ENCODE data around the gene KCNS1.
"Not testable (repeated sequence)": the region's sequence is repeated elsewhere in the genome, so short reads cannot be mapped to it uniquely, and the experiment has no call there.

KCNS1 gene

GRCh38 chr20:45077559-45077958, 23.4 kb downstream of the KCNS1 start:
- DNase-seq: no peak
- Mint-ChIP-seq H3K9me3 (peaks cover 9% of the 10 kb centered on the region), H3K4me3 (no peak overlapping the region), H3K27ac (peak overlapping the region; percentile 42), H3K4me1 (ENCODE audit: low read depth) (peaks cover 10% of the 10 kb centered on the region), H3K36me3 (ENCODE audit: low read depth) (peaks cover 98% of the 10 kb centered on the region), H3K27me3 (no peaks in the 10 kb centered on the region)

DNA sequence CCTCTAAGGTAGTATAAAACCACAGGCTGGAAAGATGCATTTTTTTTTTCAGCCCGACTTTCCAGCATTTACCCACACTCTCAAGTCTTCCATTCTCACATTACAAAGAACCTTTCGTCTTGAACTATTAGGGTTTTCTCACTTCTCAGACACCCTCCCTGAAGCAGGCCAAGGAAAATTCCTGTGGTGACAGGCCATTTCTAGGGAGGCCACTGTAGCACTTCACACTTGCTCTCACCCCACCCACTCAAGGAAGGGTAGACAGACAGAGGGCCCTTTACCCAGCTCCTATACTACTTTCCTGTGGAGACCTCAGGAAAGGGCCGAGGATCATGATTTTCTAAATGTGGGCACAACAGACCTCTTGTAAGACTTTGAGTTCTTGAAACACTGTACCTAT, 27.7 kb downstream of the KCNS1 start:
- no peaks in the 10 kb centered on the region for H3K27me3 Mint-ChIP-seq
- DNase-seq: no peak
- no peaks in the 10 kb centered on the region for H3K9me3 Mint-ChIP-seq
- peak overlapping the region; percentile 87 for H3K27ac Mint-ChIP-seq
- no peak overlapping the region for H3K4me3 Mint-ChIP-seq
- peaks cover 92% of the 10 kb centered on the region for H3K36me3 Mint-ChIP-seq (ENCODE audit: low read depth)
- H3K4me1 Mint-ChIP-seq (ENCODE audit: low read depth): peaks cover 44% of the 10 kb centered on the region

GRCh38 chr20:45072066-45072465, 28.9 kb downstream of the KCNS1 start:
- Mint-ChIP-seq H3K27me3 (no peaks in the 10 kb centered on the region), H3K4me1 (ENCODE audit: low read depth) (peaks cover 55% of the 10 kb centered on the region), H3K4me3 (no peak overlapping the region), H3K9me3 (no peaks in the 10 kb centered on the region), H3K36me3 (ENCODE audit: low read depth) (peaks cover 92% of the 10 kb centered on the region), H3K27ac (peak overlapping the region; percentile 79)
- no peak for DNase-seq

DNA sequence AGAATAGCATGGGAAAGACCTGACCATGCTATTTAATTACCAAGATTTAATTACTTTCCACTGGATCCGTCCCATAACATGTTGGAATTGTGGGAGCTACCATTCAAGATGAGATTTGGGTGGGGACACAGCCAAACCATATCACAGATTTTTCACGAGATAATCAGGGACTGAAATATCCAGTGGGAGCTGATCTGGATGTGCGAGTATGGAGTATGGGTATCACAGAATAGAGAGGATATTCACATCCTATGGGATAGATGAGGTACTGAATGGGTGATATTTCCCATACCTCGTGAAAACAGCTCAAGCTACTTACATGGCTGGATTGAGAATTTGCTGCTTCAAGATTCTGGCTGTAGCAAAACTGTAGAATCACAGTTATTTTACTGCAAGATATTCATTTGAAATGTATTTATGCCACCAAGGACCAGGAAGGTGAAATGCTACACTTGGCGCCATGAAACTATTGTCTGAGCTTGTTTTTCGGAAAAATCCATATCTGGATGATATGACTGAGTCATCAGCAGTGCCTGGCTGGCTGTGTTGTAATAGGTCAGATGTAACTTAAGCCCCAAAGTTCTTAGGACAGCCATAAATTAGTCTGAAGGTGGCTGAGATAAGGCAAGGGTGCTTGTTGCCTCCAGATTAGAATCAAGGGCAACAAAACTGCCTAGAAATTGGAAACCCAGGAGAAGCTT, 29.8 kb downstream of the KCNS1 start:
- Mint-ChIP-seq H3K27me3 (no peaks in the 10 kb centered on the region), H3K4me1 (ENCODE audit: low read depth) (peaks cover 64% of the 10 kb centered on the region), H3K36me3 (ENCODE audit: low read depth) (peaks cover 91% of the 10 kb centered on the region), H3K27ac (peak overlapping the region; percentile 73), H3K9me3 (no peaks in the 10 kb centered on the region), H3K4me3 (no peak overlapping the region)
- no peak for DNase-seq

GRCh38 chr20:45069261-45069660, 31.7 kb downstream of the KCNS1 start:
- Mint-ChIP-seq H3K4me1 (ENCODE audit: low read depth) (peaks cover 80% of the 10 kb centered on the region), H3K27ac (peak overlapping the region; percentile 45), H3K4me3 (no peak overlapping the region), H3K36me3 (ENCODE audit: low read depth) (peaks cover 90% of the 10 kb centered on the region), H3K9me3 (no peaks in the 10 kb centered on the region), H3K27me3 (no peaks in the 10 kb centered on the region)
- DNase-seq: no peak

GRCh38 chr20:45067558-45067957, 33.4 kb downstream of the KCNS1 start:
- peak overlapping the region; percentile 49 for H3K27ac Mint-ChIP-seq
- H3K4me3 Mint-ChIP-seq: no peak overlapping the region
- no peak for DNase-seq
- no peaks in the 10 kb centered on the region for H3K9me3 Mint-ChIP-seq
- H3K27me3 Mint-ChIP-seq: no peaks in the 10 kb centered on the region
- H3K36me3 Mint-ChIP-seq (ENCODE audit: low read depth): peaks cover 86% of the 10 kb centered on the region
- peaks cover 81% of the 10 kb centered on the region for H3K4me1 Mint-ChIP-seq (ENCODE audit: low read depth)

- Mint-ChIP-seq H3K4me1 (ENCODE audit: low read depth) (peaks cover 83% of the 10 kb centered on the region), H3K27ac (peak overlapping the region; percentile 49), H3K36me3 (ENCODE audit: low read depth) (peaks cover 86% of the 10 kb centered on the region), H3K9me3 (no peaks in the 10 kb centered on the region), H3K27me3 (no peaks in the 10 kb centered on the region), H3K4me3 (no peak overlapping the region)
- DNase-seq: no peak
Observed at GRCh38 chr20:45067087-45067486, 33.8 kb downstream of the KCNS1 start.

- Mint-ChIP-seq H3K4me1 (ENCODE audit: low read depth) (peaks cover 86% of the 10 kb centered on the region), H3K9me3 (no peaks in the 10 kb centered on the region), H3K36me3 (ENCODE audit: low read depth) (peaks cover 88% of the 10 kb centered on the region), H3K4me3 (no peak overlapping the region), H3K27me3 (no peaks in the 10 kb centered on the region), H3K27ac (no peak overlapping the region)
- no peak for DNase-seq
Observed at GRCh38 chr20:45066372-45066771, 34.6 kb downstream of the KCNS1 start.

GRCh38 chr20:45064812-45065211, 36.1 kb downstream of the KCNS1 start:
- H3K9me3 Mint-ChIP-seq: no peaks in the 10 kb centered on the region
- DNase-seq: no peak
- peaks cover 87% of the 10 kb centered on the region for H3K4me1 Mint-ChIP-seq (ENCODE audit: low read depth)
- H3K27me3 Mint-ChIP-seq: no peaks in the 10 kb centered on the region
- H3K27ac Mint-ChIP-seq: peak overlapping the region; percentile 65
- H3K36me3 Mint-ChIP-seq (ENCODE audit: low read depth): peaks cover 90% of the 10 kb centered on the region
- no peak overlapping the region for H3K4me3 Mint-ChIP-seq

DNA sequence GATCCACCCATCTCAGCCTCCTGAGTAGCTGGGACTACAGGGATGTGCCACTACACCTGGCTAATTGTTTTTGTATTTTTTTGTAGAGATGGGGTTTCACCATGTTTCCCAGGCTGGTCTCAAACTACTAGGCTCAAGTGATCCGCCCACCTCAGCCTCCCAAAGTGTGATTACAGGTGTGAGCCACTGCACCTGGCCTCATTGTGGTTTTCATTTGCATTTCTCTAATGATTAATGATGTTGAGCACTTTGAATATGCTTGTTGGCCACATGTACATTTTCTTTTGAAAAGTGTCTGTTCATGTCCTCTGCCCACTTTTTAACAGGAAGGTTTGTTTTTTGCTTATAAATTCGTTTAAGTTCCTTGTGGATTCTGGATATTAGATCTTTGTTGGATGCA, 37.8 kb downstream of the KCNS1 start:
- H3K27ac Mint-ChIP-seq: peak overlapping the region; percentile 77
- not testable (repeated sequence) for H3K9me3 Mint-ChIP-seq, DNase-seq, H3K4me3 Mint-ChIP-seq, H3K27me3 Mint-ChIP-seq
- H3K36me3 Mint-ChIP-seq (ENCODE audit: low read depth): peaks cover 88% of the 10 kb centered on the region
- peaks cover 86% of the 10 kb centered on the region for H3K4me1 Mint-ChIP-seq (ENCODE audit: low read depth)

GRCh38 chr20:45061244-45061643, 39.7 kb downstream of the KCNS1 start:
- no peaks in the 10 kb centered on the region for H3K9me3 Mint-ChIP-seq
- no peak for DNase-seq
- peak overlapping the region; percentile 85 for H3K27ac Mint-ChIP-seq
- no peaks in the 10 kb centered on the region for H3K27me3 Mint-ChIP-seq
- H3K36me3 Mint-ChIP-seq (ENCODE audit: low read depth): peaks cover 88% of the 10 kb centered on the region
- H3K4me1 Mint-ChIP-seq (ENCODE audit: low read depth): peaks cover 80% of the 10 kb centered on the region
- no peak overlapping the region for H3K4me3 Mint-ChIP-seq

GRCh38 chr20:45060294-45060693, 40.6 kb downstream of the KCNS1 start:
- no peak for DNase-seq
- Mint-ChIP-seq H3K27ac (peak overlapping the region; percentile 85), H3K27me3 (no peaks in the 10 kb centered on the region), H3K4me1 (ENCODE audit: low read depth) (peaks cover 82% of the 10 kb centered on the region), H3K4me3 (no peak overlapping the region), H3K36me3 (ENCODE audit: low read depth) (peaks cover 92% of the 10 kb centered on the region), H3K9me3 (no peaks in the 10 kb centered on the region)

DNA sequence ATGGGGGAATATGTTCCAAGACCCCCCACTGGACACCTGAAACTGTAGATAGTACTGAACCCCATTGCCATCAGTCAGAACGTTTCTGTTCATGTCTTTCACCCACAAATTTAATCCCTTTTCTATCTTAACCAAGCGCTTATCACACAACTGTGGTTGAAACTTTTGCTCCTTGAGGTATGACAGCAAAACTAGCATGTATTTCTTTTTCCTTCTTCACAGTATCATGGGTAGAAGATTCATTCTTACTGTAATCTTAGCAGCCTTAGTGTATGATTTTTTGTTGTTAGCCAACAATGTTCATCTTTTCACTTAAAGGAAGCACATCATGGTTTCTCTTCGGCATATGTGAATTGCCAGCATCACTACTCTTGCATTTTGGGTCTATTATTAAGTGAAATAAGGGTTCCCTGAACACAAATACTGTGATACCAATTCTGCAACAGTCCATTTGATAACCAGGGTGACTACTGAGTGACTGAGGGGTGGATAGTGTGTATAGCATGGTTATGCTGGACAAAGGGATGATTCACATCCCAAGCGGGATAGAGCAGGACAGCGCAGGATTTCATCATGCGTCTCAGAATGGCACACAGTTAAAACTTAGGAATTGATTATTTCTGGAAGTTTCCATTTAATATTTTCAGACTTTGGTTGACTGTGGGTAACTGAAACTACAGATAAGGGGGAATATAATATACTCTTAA, 41.8 kb downstream of the KCNS1 start:
- Mint-ChIP-seq H3K4me1 (ENCODE audit: low read depth) (peaks cover 81% of the 10 kb centered on the region), H3K4me3 (no peak overlapping the region), H3K27me3 (no peaks in the 10 kb centered on the region), H3K27ac (peak overlapping the region; percentile 88), H3K9me3 (no peaks in the 10 kb centered on the region), H3K36me3 (ENCODE audit: low read depth) (peaks cover 91% of the 10 kb centered on the region)
- no peak for DNase-seq

- peaks cover 83% of the 10 kb centered on the region for H3K4me1 Mint-ChIP-seq (ENCODE audit: low read depth)
Observed at GRCh38 chr20:45058168-45058850, 42.6 kb downstream of the KCNS1 start.

More at GRCh38 chr20:45058168-45058850, 42.6 kb downstream of the KCNS1 start:
- H3K9me3 Mint-ChIP-seq: no peaks in the 10 kb centered on the region
- H3K36me3 Mint-ChIP-seq (ENCODE audit: low read depth): peaks cover 92% of the 10 kb centered on the region
- H3K27ac Mint-ChIP-seq: peak overlapping the region; percentile 88
- H3K4me3 Mint-ChIP-seq: no peak overlapping the region
- no peak for DNase-seq
- no peaks in the 10 kb centered on the region for H3K27me3 Mint-ChIP-seq
